Colonic mucosa (tissue), 4 donors: Measurements from ENCODE around the gene HIVEP3. TPM values are rescaled to one million over a fixed set of nuclear protein-coding genes. Genes with fewer than 3 reads are reported as not detected.

ENCODE experiments used
- DNase-seq: peaks from one replicate; pipeline ENCODE4 v3.0.0-alpha.2; 2020
- H3K27ac ChIP-seq: fragments of 200-600 bp; one replicate; pipeline ENCODE4 v1.8.0; 2021
- H3K27me3 ChIP-seq: fragments of 200-600 bp; one replicate; pipeline ENCODE4 v1.8.0; 2021
- H3K36me3 ChIP-seq: fragments of 200-600 bp; one replicate; pipeline ENCODE4 v1.8.0; 2021
- H3K4me1 ChIP-seq: fragments of 200-600 bp; one replicate; pipeline ENCODE4 v1.8.0; 2021; ENCODE audit warnings: mild to moderate bottlenecking
- H3K4me3 ChIP-seq: fragments of 200-600 bp; one replicate; pipeline ENCODE4 v1.8.0; 2021
- H3K9ac ChIP-seq, 2 donors: one replicate each; pipeline ENCODE4 v1.7.0; 2013; ENCODE audit warnings: control low read depth in 2 of 2, low read depth in 2 of 2, low read length in 2 of 2
- H3K9me3 ChIP-seq: fragments of 200-600 bp; one replicate; pipeline ENCODE4 v1.8.0; 2021
- intact Hi-C: fragments of 100-400 bp; cut with DNase I; formaldehyde crosslinking; loops from one replicate; pipeline ENCODE4 v1.14.1; 2022
- total RNA-seq, 2 donors: library from RNA; stranded (reverse); fragmentation: NEBNext Ultra II Directional in 1 of 2; extraction: Animal tissue kit (Norgen Biotek cat#: 25700) in 1 of 2; gene quantifications; one replicate each; pipeline ENCODE4 v1.2.1, GENCODE V29; 2021
- TF ChIP-seq, protein P1 (sequence below): fragments of 200-600 bp; IDR thresholded peaks from one replicate; pipeline ENCODE4 v1.8.0; 2022; ENCODE audit warnings: antibody characterized with exemption, mild to moderate bottlenecking
- donor health status: healthy.
- donor health status: DM: no; HTN: no; CAD: no.
- donor health status: DM: no; HTN: no; CAD: no.

HIVEP3 gene
- total RNA-seq, 2 donors from 2014 or later = 1.9 to 3.3 TPM

- peaks cover 10% of the 10 kb centered on the region for H3K4me1 ChIP-seq
- no peak overlapping the region for H3K4me3 ChIP-seq
- H3K27ac ChIP-seq = no peak overlapping the region
- TF ChIP-seq, protein P1, sequence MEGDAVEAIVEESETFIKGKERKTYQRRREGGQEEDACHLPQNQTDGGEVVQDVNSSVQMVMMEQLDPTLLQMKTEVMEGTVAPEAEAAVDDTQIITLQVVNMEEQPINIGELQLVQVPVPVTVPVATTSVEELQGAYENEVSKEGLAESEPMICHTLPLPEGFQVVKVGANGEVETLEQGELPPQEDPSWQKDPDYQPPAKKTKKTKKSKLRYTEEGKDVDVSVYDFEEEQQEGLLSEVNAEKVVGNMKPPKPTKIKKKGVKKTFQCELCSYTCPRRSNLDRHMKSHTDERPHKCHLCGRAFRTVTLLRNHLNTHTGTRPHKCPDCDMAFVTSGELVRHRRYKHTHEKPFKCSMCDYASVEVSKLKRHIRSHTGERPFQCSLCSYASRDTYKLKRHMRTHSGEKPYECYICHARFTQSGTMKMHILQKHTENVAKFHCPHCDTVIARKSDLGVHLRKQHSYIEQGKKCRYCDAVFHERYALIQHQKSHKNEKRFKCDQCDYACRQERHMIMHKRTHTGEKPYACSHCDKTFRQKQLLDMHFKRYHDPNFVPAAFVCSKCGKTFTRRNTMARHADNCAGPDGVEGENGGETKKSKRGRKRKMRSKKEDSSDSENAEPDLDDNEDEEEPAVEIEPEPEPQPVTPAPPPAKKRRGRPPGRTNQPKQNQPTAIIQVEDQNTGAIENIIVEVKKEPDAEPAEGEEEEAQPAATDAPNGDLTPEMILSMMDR = no peak
- no peaks in the 10 kb centered on the region for H3K9me3 ChIP-seq
- intact Hi-C loops = no loop called here
- no peaks in the 10 kb centered on the region for H3K27me3 ChIP-seq
- no peak for DNase-seq
- H3K36me3 ChIP-seq = no peaks in the 10 kb centered on the region
- H3K9ac ChIP-seq = no peak overlapping the region
These were observed 383.4 kb downstream of the HIVEP3 start for GRCh38 chr1:41535276-41535675.

GRCh38 chr1:41534181-41535076 is 384.3 kb downstream of the HIVEP3 start:
- H3K4me1 ChIP-seq = peaks cover 10% of the 10 kb centered on the region
- no peak overlapping the region for H3K9ac ChIP-seq
- TF ChIP-seq, protein P1 = no peak
- no peaks in the 10 kb centered on the region for H3K36me3 ChIP-seq
- H3K9me3 ChIP-seq = no peaks in the 10 kb centered on the region
- no peak overlapping the region for H3K27ac ChIP-seq
- no peak for DNase-seq
- no peak overlapping the region for H3K4me3 ChIP-seq
- no peaks in the 10 kb centered on the region for H3K27me3 ChIP-seq
- intact Hi-C loops = no loop called here

- H3K4me3 ChIP-seq = no peak overlapping the region
- DNase-seq = no peak
- H3K4me1 ChIP-seq = peaks cover 10% of the 10 kb centered on the region
- TF ChIP-seq, protein P1 = no peak
- no peak overlapping the region for H3K9ac ChIP-seq
- intact Hi-C loops = no loop called here
- no peaks in the 10 kb centered on the region for H3K9me3 ChIP-seq
- no peak overlapping the region for H3K27ac ChIP-seq
- H3K27me3 ChIP-seq = no peaks in the 10 kb centered on the region
- no peaks in the 10 kb centered on the region for H3K36me3 ChIP-seq
These were observed 385.0 kb downstream of the HIVEP3 start for GRCh38 chr1:41533731-41534080.

DNA sequence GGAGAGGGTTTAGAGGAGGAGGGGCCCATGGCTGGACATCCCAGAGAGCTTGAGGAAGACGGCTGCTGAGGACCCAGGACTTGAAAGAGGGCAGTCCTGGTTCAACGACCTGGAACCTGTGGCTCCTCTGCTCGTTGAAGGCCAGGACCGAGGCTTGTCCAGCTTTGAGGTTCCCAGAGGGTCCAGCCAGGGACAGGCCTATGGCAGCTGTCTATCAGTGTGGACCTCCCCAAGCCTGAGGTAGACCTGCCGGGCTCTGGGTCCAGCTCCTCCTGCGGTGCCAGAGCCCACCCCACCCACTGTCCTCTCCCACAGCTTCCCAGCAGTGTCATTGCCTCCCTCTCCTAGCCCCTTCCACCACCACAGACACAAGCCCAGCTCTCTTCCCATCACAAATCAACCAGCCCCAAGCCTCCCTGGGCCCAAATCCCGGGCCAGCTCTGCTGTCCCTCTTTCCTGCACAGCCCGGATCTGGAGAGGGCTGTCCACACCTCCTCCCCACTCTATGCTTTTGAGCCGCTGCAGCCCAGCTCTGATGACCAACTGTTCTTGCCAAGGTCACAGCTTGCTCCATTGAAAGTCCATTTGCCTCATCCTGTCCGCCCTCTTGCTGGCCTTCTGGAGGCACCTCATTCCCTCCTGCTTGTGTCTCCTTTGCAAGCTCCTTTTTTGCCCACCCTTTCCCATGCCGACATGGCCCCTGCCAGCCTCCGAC is 385.5 kb downstream of the HIVEP3 start:
- no peak for DNase-seq
- intact Hi-C loops = no loop called here
- peaks cover 9% of the 10 kb centered on the region for H3K4me1 ChIP-seq
- no peaks in the 10 kb centered on the region for H3K9me3 ChIP-seq
- no peak overlapping the region for H3K4me3 ChIP-seq
- no peak overlapping the region for H3K27ac ChIP-seq
- H3K9ac ChIP-seq = no peak overlapping the region
- TF ChIP-seq, protein P1 = no peak
- H3K36me3 ChIP-seq = no peaks in the 10 kb centered on the region
- no peaks in the 10 kb centered on the region for H3K27me3 ChIP-seq

DNA sequence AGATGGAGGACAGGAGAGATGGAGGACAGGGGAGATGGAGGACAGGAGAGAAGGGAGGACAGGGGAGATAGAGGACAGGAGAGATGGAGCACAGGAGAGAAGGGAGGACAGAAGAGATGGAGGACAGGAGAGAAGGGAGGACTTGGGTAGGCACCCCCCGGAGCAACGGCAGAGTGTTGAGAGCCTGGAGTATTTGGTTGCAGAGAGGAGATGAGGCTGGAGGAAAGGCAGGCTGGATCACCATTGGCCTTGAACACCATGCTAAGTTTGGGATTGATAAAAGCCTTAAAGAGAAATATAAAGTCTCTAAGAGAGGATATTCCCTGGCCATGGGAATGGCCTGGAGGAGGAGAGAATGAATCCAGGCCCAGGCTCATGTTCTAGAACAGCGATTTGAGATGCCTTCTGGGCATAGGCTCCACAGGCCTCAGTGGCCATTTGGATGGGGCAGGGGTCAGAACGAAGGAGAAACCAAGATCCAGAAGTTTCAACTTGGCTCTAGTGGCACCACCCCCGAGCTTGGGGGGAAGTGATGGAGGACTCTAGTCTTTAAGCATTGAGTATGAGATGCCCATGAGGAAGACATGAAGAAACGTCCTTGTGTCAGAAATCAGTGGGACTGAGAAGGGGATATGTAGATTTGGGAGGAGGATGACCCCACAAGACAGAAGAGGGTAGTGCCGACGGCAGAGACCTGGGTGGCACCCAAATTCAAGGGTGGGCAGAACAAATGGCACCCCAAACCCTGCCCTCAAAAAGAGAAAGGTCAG is 386.3 kb downstream of the HIVEP3 start:
- Histone ChIP-seq H3K27ac (no peak overlapping the region), H3K9me3 (no peaks in the 10 kb centered on the region), H3K27me3 (no peaks in the 10 kb centered on the region), H3K4me3 (no peak overlapping the region), H3K9ac (no peak overlapping the region), H3K4me1 (peaks cover under 1% of the 10 kb centered on the region), H3K36me3 (no peaks in the 10 kb centered on the region)
- TF ChIP-seq, protein P1 = no peak
- intact Hi-C loops = no loop called here
- DNase-seq = no peak
